GM18873 (cell line): Measurements from ENCODE around the gene LRP3.
"Not testable (repeated sequence)": the region's sequence is repeated elsewhere in the genome, so short reads cannot be mapped to it uniquely, and the experiment has no call there.

Experiments
- ATAC-seq: cut with Tn5 transposase; IDR thresholded peaks from one replicate; pipeline ENCODE4 v1.9.1; 2021; ENCODE audit warnings: mild to moderate bottlenecking, moderate library complexity, moderate number of reproducible peaks; ENCODE audit not compliant: unreplicated experiment, low FRiP score

LRP3 gene

DNA sequence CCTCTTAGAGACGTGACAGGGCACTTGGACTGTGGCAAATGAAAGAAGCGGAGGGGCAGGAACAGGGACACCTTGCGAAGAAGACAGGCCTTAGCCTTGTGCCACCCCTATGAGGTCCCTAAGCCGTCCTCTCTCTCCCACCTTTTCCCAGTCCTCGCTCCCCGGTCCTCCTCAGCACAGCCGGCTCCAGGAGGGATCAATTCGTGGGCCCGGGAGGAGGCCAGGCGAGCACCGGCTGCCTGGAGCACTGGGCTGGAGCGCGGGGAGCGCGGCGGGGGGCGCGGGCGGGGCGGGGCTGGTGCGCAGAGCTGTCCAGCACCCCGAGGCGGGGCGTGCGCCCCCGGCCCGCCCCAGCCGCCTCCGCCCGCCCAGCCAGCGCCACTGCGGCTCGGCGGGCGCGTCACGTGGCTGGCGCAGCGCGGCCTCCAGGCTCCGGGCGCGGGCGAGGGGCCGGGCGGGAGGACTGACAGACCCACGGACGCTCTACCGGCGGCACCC, at the start of gene LRP3:
Gene LRP3 (plus strand): TSS at position 466 of the 498 bp plus-strand sequence. CDS start 456 bp downstream, outside the sequence.
- no peak for ATAC-seq

GRCh38 chr19:33146209-33146608, 47.9 kb upstream of the LRP3 start:
- ATAC-seq: no peak

DNA sequence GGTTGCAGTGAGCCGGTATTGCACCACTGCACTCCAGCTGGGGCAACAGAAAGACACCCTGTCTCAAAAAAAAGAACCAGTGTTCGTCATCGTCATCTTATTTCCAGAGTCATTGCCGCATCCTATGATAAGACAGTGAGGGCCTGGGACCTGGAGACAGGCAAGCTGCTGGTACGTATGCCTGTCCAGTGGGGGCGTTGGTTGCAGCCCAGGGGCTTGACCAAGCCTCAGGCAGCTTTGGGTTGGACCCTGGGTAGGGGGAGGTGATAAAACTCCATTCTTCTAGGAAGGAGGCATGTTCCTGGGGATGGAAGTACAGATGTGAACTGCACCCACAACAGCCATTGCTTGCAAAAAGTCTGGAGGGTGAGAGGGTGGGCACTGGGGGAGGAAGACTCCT, 46.6 kb upstream of the LRP3 start:
- no peak for ATAC-seq

- ATAC-seq: no peak
Observed at GRCh38 chr19:33150852-33151518, 43.1 kb upstream of the LRP3 start.

DNA sequence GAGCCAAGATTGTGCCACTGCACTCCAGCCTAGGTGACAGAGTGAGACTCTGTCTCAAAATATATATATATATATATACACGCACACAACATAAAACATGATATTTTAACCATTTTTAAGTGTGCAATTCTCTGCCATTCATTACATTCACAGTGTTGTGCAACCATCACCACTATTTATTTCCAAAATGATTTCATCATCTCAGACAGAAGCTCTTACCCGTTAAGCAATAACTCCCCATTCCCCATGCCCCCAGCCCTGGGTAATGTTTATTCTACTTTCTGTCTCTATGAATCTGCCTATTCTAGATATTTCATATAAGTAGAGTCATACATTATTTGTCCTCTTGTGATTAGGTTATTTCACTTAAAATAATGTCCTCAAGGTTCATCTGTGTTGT, 42.0 kb upstream of the LRP3 start:
- ATAC-seq: no peak

- ATAC-seq: not testable (repeated sequence)
Observed at GRCh38 chr19:33152625-33153024, 41.5 kb upstream of the LRP3 start.

GRCh38 chr19:33154313-33154712, 39.8 kb upstream of the LRP3 start:
- ATAC-seq: not testable (repeated sequence)

GRCh38 chr19:33156334-33156733, 37.8 kb upstream of the LRP3 start:
- ATAC-seq: no peak

DNA sequence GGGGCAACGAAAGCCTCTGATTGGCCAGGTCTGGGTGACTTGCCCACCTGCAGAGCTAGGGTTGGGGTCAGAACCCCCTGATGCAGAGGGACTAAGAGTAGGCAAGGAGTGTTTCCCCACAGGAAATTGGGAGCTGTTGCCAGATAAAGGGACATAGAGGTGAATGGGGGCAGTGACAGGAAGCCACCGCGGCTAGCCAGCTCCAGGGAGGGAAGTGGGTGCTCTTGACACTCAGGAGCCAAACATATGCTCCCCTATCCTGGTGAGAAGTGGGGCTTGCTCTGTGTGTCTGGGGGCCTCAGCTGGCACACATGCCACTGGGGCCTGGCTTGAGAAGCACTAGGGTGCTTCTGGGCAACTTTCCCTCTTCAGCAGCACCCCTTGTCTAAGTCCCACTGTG, 36.2 kb upstream of the LRP3 start:
- ATAC-seq: no peak

DNA sequence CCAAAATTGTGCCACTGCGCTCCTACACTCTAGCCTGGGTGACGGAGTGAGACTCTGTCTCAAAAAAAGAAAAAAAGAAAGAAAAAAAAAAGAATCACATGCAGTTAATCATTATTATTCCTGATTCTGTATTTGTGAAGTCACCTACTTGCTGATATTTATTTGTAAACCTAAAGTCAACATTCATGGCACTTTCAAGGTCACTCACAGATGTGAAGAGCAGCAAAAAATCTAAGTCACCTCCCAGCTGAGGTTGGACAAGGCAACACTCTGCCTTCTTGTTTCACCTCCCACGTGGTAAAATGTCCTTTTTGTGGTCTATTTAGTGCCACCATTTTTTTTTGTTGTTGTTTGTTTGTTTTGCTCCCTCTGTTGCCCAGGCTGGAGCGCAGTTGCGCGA, 35.8 kb upstream of the LRP3 start:
- ATAC-seq: no peak

DNA sequence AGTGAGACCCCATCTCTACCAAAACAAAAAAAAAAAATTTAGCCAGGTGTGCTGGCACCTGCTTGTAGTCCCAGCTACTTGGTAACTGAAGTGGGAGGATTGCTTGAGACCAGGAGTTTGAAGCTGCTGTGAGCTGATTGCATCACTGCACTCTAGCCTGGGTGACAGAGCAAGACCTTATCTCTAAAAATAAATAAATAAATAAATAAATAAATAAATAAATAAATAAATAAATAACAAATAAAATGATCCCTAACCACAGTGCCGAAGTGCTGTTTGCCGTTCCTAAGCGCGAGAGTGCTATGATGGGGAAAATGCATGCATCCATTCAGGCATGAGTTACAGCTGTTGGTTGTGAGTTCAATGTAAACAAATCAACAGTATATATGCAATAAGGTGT, 35.0 kb upstream of the LRP3 start:
- no peak for ATAC-seq

DNA sequence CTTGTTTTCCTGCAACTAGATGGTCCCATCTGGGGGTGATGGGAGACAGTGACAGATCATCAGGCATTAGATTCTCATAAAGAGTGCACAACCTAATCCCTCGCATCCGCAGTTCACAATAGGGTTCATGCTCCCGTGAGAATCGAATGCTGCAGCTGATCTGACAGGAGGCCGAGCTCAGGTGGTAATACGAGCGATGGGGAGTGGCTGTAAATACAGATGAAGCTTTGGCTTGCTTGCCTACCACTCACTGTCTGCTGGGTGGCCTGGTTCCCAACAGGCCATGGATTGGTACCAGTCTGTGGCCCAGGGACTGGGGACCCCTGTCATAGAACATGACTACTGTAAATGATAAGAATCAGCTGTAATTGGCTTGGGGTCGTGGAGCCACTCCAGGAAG, 34.2 kb upstream of the LRP3 start:
- ATAC-seq: no peak

DNA sequence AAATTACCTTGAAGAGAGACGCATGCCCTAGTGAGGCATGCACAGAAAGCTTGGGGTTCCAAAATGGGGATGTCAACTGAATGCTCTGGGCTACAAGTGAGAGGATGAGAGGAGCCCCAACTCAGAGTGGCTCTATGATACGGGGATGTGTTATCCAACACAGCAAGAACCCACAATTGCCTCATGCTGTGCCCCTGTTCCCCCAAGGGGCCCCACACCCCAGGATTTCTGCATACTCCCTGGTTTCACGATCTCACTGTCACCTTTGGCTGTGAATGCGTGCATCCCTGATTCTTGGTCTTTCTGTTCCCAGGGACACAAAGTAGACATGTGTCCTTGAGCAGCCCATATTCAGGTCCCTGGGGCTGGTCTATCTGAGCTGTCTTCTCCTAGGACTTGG, 32.9 kb upstream of the LRP3 start:
- no peak for ATAC-seq

DNA sequence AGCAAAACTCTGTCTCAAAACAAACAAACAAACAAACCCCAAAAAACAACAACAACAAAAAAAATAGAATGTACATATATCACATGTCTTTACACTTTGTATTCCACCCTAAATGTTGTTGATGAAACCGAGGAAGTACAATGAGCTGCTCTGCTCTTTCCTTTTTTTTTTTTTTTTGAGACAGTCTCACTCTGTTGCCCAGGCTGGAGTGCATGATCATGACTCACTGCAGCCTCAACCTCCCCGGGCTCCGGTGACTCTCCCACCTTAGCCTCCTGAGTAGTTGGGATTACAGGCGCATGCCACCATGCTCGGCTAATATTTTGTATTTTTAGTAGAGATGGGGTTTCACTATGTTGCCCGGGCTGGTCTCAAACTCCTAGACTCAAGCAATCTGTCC, 30.6 kb upstream of the LRP3 start:
- ATAC-seq: no peak

- not testable (repeated sequence) for ATAC-seq
Observed at GRCh38 chr19:33166037-33166436, 28.1 kb upstream of the LRP3 start.

DNA sequence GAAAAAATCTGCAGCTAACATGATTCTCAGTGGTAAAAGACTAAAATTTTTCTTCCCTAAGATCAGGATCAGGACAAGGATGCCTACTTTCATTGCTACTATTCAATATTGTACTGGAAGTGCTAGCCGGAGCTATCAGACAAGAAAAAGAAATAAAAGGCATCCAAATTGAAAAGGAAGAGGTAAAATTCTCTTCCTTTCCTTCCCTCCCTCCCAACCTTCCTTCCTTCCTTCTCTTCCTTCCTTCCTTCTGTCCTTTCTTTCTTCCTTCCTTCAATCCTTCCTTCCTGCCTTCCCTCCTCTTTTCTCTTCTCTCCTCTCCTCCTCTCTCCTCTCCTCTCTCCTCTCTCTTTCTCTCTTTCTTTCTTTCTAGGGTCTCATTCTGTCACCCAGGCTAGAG, 26.7 kb upstream of the LRP3 start:
- ATAC-seq: no peak

- no peak for ATAC-seq
Observed at GRCh38 chr19:33168528-33168927, 25.6 kb upstream of the LRP3 start.

DNA sequence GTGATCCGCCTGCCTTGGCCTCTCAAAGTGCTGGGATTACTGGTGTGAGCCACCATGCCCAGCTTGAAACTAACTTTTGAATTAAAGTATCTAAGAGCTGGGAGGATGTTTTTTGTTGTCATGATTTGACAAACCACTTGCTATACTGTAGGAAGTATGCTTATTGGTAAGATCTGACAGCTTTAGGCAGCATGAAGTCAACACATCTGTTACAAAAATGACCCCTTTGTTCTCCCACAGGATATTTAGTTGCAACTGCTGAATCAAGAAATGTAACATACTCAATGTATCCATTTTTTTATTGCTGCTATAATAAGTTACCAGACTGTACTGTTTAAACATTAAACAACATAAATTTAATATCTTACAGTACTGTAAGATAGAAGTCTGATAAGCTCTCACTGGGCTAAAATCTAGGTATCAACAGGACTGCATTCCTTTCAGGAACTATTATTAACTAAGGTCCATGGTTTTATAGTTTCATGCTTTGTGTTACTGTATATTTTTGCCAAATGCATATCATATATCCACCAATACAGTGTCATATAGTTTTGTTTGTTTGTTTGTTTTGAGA, 22.8 kb upstream of the LRP3 start:
- no peak for ATAC-seq

GRCh38 chr19:33171916-33172359, 22.2 kb upstream of the LRP3 start:
- ATAC-seq: no peak

DNA sequence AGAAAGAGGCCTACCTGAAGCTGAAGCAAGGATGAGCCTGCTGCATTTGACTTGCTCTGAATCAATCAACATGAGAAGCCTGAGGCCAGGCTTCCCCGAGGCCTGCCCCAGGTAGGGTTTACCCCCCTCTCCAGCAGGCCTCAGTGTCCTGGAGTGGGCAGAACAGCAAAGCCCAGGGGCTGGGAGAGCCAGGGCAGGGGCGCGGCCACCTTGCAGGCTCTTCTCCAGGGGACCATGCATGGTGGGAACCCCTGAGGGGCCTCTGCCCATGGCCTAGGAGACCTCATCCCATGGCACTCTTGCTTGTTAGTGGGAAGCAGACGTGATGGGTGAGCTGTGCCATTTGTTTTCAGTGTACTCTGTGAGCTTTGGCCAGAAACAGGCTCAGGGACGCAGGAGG, 19.9 kb upstream of the LRP3 start:
- no peak for ATAC-seq

DNA sequence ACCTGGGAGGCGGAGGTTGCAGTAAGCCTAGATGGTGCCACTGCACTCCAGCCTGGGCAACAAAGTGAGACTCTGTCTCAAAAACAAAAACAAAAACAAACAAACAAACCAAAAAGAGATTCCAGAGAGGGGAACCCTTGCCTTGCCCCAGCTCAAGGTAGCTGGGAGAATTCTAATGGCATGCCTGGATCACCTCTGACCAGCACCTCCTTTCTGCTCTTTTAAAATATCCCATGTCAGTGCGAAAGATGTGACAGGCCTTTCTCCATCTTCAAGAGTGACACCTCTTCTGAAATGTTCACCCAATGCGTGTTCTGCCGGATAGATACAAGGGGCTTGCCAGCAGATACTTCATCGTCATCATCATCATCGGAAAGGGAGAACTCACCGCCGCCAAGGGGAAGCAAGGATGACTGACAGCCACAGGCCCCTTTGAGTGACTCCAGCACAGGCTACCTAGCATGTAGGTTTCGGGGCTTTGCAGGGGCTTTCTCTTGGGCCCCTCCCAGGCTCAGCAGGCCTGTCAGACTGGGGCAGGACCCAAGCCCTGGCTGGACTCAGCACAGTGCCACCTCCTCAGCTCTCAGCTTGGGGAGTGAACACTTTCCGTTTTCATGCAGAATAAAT, 18.9 kb upstream of the LRP3 start:
- no peak for ATAC-seq
